IMR-90 (cell line): ENCODE measurements around the gene KRT1. TPM values are rescaled to one million over a fixed set of nuclear protein-coding genes. Genes with fewer than 3 reads are reported as not detected.

Experiments
- ATAC-seq: fragments of 200-7000 bp; cut with Tn5 transposase; 2 replicates; pipeline ENCODE4 v1.9.1; 2020; ENCODE audit warnings: low read depth, mild to moderate bottlenecking, moderate library complexity
- BruUV-seq: library from RNA; stranded (reverse); fragments of 400-500 nt; replicated peaks from 2 replicates; lab custom pipeline; 2021; lab: Mats Ljungman, UMichigan
- CTCF ChIA-PET: fragments of 300-600 bp; formaldehyde crosslinking; extraction: SDS; loops from one replicate; lab custom pipeline; 2021; ENCODE audit warnings: antibody characterized with exemption; lab: Yijun Ruan, JAX
- POLR2A ChIA-PET: fragments of 300-600 bp; sonication (Branson Sonifier 250); formaldehyde crosslinking; loops from one replicate; lab custom pipeline; 2022; ENCODE audit warnings: antibody characterized with exemption; ENCODE audit not compliant: unreplicated experiment; lab: Charles Lee
- DNase-seq: peaks from one replicate; pipeline ENCODE4 v3.0.0; 2013
- H2AFZ ChIP-seq: replicated peaks from 2 replicates; pipeline ENCODE3; 2013; ENCODE audit warnings: low read length, mild to moderate bottlenecking; ENCODE audit not compliant: poor library complexity
- H2AK5ac ChIP-seq: 2 replicates; pipeline ENCODE4 v1.6.1; 2013; ENCODE audit warnings: low read depth, low read length, inconsistent platforms
- H2AK9ac ChIP-seq: replicated peaks from 2 replicates; pipeline ENCODE3; 2013; ENCODE audit warnings: mild to moderate bottlenecking, low read depth, low read length, moderate library complexity; ENCODE audit not compliant: poor library complexity
- H2BK120ac ChIP-seq: 2 replicates; pipeline ENCODE4 v1.6.1; 2013; ENCODE audit warnings: low read depth, low read length, inconsistent platforms
- H2BK15ac ChIP-seq: 3 replicates; pipeline ENCODE4 v1.6.1; 2013; ENCODE audit warnings: low read depth, low read length, inconsistent platforms
- H2BK20ac ChIP-seq: 2 replicates; pipeline ENCODE4 v1.6.1; 2013; ENCODE audit warnings: low read depth, mild to moderate bottlenecking, inconsistent platforms, low read length, moderate library complexity
- H2BK5ac ChIP-seq: 2 replicates; pipeline ENCODE4 v1.6.1; 2013; ENCODE audit warnings: mild to moderate bottlenecking, low read depth, low read length, inconsistent platforms; ENCODE audit not compliant: poor library complexity, severe bottlenecking
- H3K14ac ChIP-seq: replicated peaks from 2 replicates; pipeline ENCODE4 v1.6.1; 2013; ENCODE audit warnings: low read depth, low read length, inconsistent platforms
- H3K18ac ChIP-seq: 2 replicates; pipeline ENCODE4 v1.6.1; 2013; ENCODE audit warnings: low read depth, low read length, control low read depth
- H3K23ac ChIP-seq: 2 replicates; pipeline ENCODE4 v1.6.1; 2013; ENCODE audit warnings: low read depth, low read length, inconsistent platforms
- H3K27ac ChIP-seq: 2 replicates; pipeline ENCODE4 v1.5.1; 2013; ENCODE audit warnings: mild to moderate bottlenecking, control low read depth, low read length; ENCODE audit not compliant: insufficient read depth
- H3K27me3 ChIP-seq: 2 replicates; pipeline ENCODE4 v1.6.1; 2013; ENCODE audit warnings: low read length; ENCODE audit not compliant: control insufficient read depth, insufficient read depth
- H3K36me3 ChIP-seq: 2 replicates; pipeline ENCODE4 v1.6.1; 2013; ENCODE audit warnings: low read length, mixed read lengths; ENCODE audit not compliant: control insufficient read depth, insufficient read depth
- H3K4ac ChIP-seq: 2 replicates; pipeline ENCODE4 v1.6.1; 2013; ENCODE audit warnings: low read depth, low read length, inconsistent platforms
- H3K4me1 ChIP-seq: 2 replicates; pipeline ENCODE4 v1.6.1; 2013; ENCODE audit warnings: low read length, mixed read lengths; ENCODE audit not compliant: control insufficient read depth, insufficient read depth
- H3K4me2 ChIP-seq: 2 replicates; pipeline ENCODE4 v1.6.1; 2013; ENCODE audit warnings: low read depth, mild to moderate bottlenecking, control low read depth, low read length, moderate library complexity
- H3K4me3 ChIP-seq: 2 replicates; pipeline ENCODE4 v1.5.1; 2013; ENCODE audit warnings: low read depth, mild to moderate bottlenecking, control low read depth, low read length, moderate library complexity; ENCODE audit not compliant: insufficient read depth
- H3K56ac ChIP-seq: 2 replicates; pipeline ENCODE4 v1.6.1; 2013; ENCODE audit warnings: low read length, inconsistent platforms; ENCODE audit not compliant: insufficient read depth; ENCODE audit errors: extremely low read depth
- H3K79me1 ChIP-seq, 2 experiments: 2 replicates each; pipeline ENCODE4 v1.6.1; 2013; ENCODE audit warnings: low read length in 2 of 2, inconsistent platforms in 1 of 2, low read depth in 1 of 2
- H3K9ac ChIP-seq: 2 replicates; pipeline ENCODE4 v1.6.1; 2013; ENCODE audit warnings: low read depth, low read length, control low read depth
- H3K9me1 ChIP-seq: 2 replicates; pipeline ENCODE4 v1.6.1; 2013; ENCODE audit warnings: low read length, inconsistent platforms; ENCODE audit not compliant: insufficient read depth
- H3K9me3 ChIP-seq: 2 replicates; pipeline ENCODE4 v1.6.1; 2013; ENCODE audit warnings: low read length; ENCODE audit not compliant: control insufficient read depth, insufficient read depth
- H4K20me1 ChIP-seq: 2 replicates; pipeline ENCODE4 v1.6.1; 2013; ENCODE audit warnings: low read length, inconsistent platforms; ENCODE audit not compliant: insufficient read depth
- H4K5ac ChIP-seq: 2 replicates; pipeline ENCODE4 v1.6.1; 2013; ENCODE audit warnings: mild to moderate bottlenecking, low read depth, low read length, control low read depth
- H4K8ac ChIP-seq, 2 experiments: 2 replicates each; pipeline ENCODE4 v1.6.1; 2013; ENCODE audit warnings: low read depth in 2 of 2, low read length in 2 of 2, control low read depth in 1 of 2, inconsistent platforms in 1 of 2
- H4K91ac ChIP-seq: 2 replicates; pipeline ENCODE4 v1.6.1; 2013; ENCODE audit warnings: low read depth, low read length, inconsistent platforms; ENCODE audit not compliant: insufficient read depth
- BHLHE40 ChIP-seq: fragments of 150-350 bp; IDR thresholded peaks from 2 replicates; pipeline ENCODE4 v1.6.1; 2016; ENCODE audit warnings: mild to moderate bottlenecking, low read depth, low read length
- CEBPB ChIP-seq: IDR thresholded peaks from 2 replicates; pipeline ENCODE4 v1.6.1; 2012; ENCODE audit warnings: low read depth, low read length, improper control_type of control experiment
- CHD1 ChIP-seq: IDR thresholded peaks from 2 replicates; pipeline ENCODE4 v1.6.1; 2012; ENCODE audit warnings: low read depth, low read length, improper control_type of control experiment
- FOS ChIP-seq: fragments of 150-350 bp; IDR thresholded peaks from 2 replicates; pipeline ENCODE4 v1.6.1; 2016; ENCODE audit warnings: low read depth, low read length
- MAFK ChIP-seq: IDR thresholded peaks from 2 replicates; pipeline ENCODE4 v1.6.1; 2012; ENCODE audit warnings: low read depth, low read length, improper control_type of control experiment
- MAZ ChIP-seq: IDR thresholded peaks from 2 replicates; pipeline ENCODE4 v1.6.1; 2012; ENCODE audit warnings: low read depth, mild to moderate bottlenecking, low read length, improper control_type of control experiment, moderate library complexity, borderline replicate concordance
- MXI1 ChIP-seq: IDR thresholded peaks from 2 replicates; pipeline ENCODE4 v1.6.1; 2012; ENCODE audit warnings: low read depth, mild to moderate bottlenecking, low read length, moderate library complexity, borderline replicate concordance
- NFE2L2 ChIP-seq: fragments of 150-350 bp; IDR thresholded peaks from 2 replicates; pipeline ENCODE4 v1.6.1; 2016; ENCODE audit warnings: low read depth, mild to moderate bottlenecking, low read length
- POLR2A ChIP-seq: IDR thresholded peaks from 2 replicates; pipeline ENCODE4 v1.6.1; 2012; ENCODE audit warnings: mild to moderate bottlenecking, low read depth, low read length
- RFX5 ChIP-seq: IDR thresholded peaks from 2 replicates; pipeline ENCODE4 v1.8.0; 2012; ENCODE audit warnings: low read depth, mild to moderate bottlenecking, low read length, moderate library complexity
- WGBS, 2 experiments: methylation state at CpG; one replicate each; pipeline versions ENCODE4 v1.1.5 to v1.1.7; 2013; ENCODE audit warnings: missing lambda C conversion rate in 2 of 2; ENCODE audit not compliant: insufficient read length in 1 of 2; ENCODE audit errors: extremely low coverage in 2 of 2; 5-methylcytosine and 5-hydroxymethylcytosine counted together
- dilution Hi-C: fragments of 300-500 bp; cut with HindIII; formaldehyde crosslinking; loops from one replicate; pipeline ENCODE4 v1.14.3; 2018; ENCODE audit warnings: low sequenced_read_pairs; ENCODE audit not compliant: unreplicated experiment
- in situ Hi-C: fragments of 300-500 bp; cut with MboI; formaldehyde crosslinking; loops from 3 replicates; pipeline ENCODE4 v1.14.3; 2019; ENCODE audit warnings: low sequenced_read_pairs, inconsistent platforms, mixed read lengths
- intact Hi-C: fragments of 100-400 bp; cut with micrococcal nuclease; formaldehyde crosslinking; loops from 2 replicates; pipeline ENCODE4 v1.10.0; 2022
- polyA plus RNA-seq, 3 experiments: library from polyadenylated mRNA; depleted of rRNA; stranded (reverse); fragments of >200 nt; gene quantifications; 2 replicates each; pipeline ENCODE4 v1.2.3, GENCODE V29; 2012; ENCODE audit warnings: low replicate concordance in 1 of 3
- total RNA-seq: library from RNA; depleted of rRNA; stranded (reverse); fragments of >200 nt; gene quantifications from 2 replicates; pipeline ENCODE4 v1.2.3, GENCODE V29; 2012
- TF ChIP-seq, protein P1 (sequence below): conservative IDR thresholded peaks from 2 replicates; pipeline ENCODE4 v1.5.1; 2012; ENCODE audit warnings: mild to moderate bottlenecking, low read depth, low read length, improper control_type of control experiment
- TF ChIP-seq, protein P2 (sequence below): fragments of 150-350 bp; IDR thresholded peaks from 2 replicates; pipeline ENCODE4 v1.6.1; 2017; ENCODE audit warnings: mild to moderate bottlenecking, antibody characterized with exemption, low read length, low read depth

Gene KRT1
- total and polyA plus RNA-seq, 2 of the 4 experiments (the other 2 are of a cell fraction) = not detected

DNA sequence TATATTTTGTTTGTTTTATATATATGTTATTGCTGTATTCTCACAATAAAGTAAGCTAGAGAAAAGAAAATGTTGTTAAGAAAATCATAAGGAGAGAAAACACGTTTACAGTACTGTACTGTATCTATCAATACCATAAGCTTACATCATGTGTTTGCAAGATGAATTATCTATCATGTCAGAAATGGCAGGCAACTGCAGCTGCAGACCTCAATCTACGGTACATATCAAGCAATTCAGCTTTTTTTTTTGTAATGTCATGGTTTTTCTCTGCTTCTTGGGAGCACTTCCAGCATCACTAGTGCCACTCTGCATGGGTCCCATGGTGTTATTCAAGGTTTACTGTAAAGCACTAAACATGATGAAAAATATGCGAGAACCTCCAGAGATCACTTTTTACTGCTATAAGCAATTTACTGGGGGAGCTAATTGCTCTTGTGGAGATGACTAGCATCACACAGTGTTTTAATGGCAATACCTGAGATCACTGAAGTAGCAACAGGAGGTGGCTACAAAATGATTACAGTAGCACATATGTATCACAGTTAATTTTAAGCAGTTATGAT lies 19.2 kb downstream of the KRT1 start:
- ChIA-PET CTCF (no interaction called here), POLR2A (no interaction called here)
- Histone ChIP-seq H2BK5ac (no peak overlapping the region), H2BK120ac (no peak overlapping the region), H3K27me3 (peaks cover 22% of the 10 kb centered on the region), H3K4me1 (no peaks in the 10 kb centered on the region), H2AK5ac (no peak overlapping the region), H3K4ac (no peak overlapping the region), H2AFZ (no peak overlapping the region), H2BK15ac (no peak overlapping the region), H4K5ac (no peak overlapping the region), H3K56ac (no peak overlapping the region), H3K14ac (no peak overlapping the region), H3K36me3 (no peaks in the 10 kb centered on the region), H3K9ac (no peak overlapping the region), H3K79me1 (no peaks in the 10 kb centered on the region), H4K91ac (no peak overlapping the region), H3K9me1 (no peaks in the 10 kb centered on the region), H2BK20ac (no peak overlapping the region), H3K18ac (no peak overlapping the region), H3K4me3 (no peak overlapping the region), H4K8ac (no peak overlapping the region), H3K4me2 (no peak overlapping the region), H4K20me1 (no peaks in the 10 kb centered on the region), H3K27ac (no peak overlapping the region), H3K23ac (no peak overlapping the region), H3K9me3 (no peaks in the 10 kb centered on the region), H2AK9ac (no peak overlapping the region)
- ATAC-seq = no peak
- dilution Hi-C loops = no loop called here
- TF ChIP-seq NFE2L2 (no peak), FOS (no peak), POLR2A (no peak), MAZ (no peak), CEBPB (no peak), MXI1 (no peak), BHLHE40 (no peak), RFX5 (no peak), CHD1 (no peak), MAFK (no peak)
- TF ChIP-seq, protein P1, sequence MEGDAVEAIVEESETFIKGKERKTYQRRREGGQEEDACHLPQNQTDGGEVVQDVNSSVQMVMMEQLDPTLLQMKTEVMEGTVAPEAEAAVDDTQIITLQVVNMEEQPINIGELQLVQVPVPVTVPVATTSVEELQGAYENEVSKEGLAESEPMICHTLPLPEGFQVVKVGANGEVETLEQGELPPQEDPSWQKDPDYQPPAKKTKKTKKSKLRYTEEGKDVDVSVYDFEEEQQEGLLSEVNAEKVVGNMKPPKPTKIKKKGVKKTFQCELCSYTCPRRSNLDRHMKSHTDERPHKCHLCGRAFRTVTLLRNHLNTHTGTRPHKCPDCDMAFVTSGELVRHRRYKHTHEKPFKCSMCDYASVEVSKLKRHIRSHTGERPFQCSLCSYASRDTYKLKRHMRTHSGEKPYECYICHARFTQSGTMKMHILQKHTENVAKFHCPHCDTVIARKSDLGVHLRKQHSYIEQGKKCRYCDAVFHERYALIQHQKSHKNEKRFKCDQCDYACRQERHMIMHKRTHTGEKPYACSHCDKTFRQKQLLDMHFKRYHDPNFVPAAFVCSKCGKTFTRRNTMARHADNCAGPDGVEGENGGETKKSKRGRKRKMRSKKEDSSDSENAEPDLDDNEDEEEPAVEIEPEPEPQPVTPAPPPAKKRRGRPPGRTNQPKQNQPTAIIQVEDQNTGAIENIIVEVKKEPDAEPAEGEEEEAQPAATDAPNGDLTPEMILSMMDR = no peak
- TF ChIP-seq, protein P2, sequence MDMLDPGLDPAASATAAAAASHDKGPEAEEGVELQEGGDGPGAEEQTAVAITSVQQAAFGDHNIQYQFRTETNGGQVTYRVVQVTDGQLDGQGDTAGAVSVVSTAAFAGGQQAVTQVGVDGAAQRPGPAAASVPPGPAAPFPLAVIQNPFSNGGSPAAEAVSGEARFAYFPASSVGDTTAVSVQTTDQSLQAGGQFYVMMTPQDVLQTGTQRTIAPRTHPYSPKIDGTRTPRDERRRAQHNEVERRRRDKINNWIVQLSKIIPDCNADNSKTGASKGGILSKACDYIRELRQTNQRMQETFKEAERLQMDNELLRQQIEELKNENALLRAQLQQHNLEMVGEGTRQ = no peak
- no peak for DNase-seq
- WGBS, 2 experiments = no CpG with 5 or more reads among the region's 3 CpGs
- in situ Hi-C loops = no loop called here
- intact Hi-C loops = no loop called here
- no TSS peak for BruUV-seq
